IMR-90 (cell line): ENCODE results near the gene CCK. TPM values are rescaled to one million over a fixed set of nuclear protein-coding genes. Genes with fewer than 3 reads are reported as not detected.

ENCODE experiments used
- ATAC-seq: fragments of 200-7000 bp; cut with Tn5 transposase; 2 replicates; pipeline ENCODE4 v1.9.1; 2020; ENCODE audit warnings: low read depth, mild to moderate bottlenecking, moderate library complexity
- BruUV-seq: library from RNA; stranded (reverse); fragments of 400-500 nt; replicated peaks from 2 replicates; lab custom pipeline; 2021; lab: Mats Ljungman, UMichigan
- CTCF ChIA-PET: fragments of 300-600 bp; formaldehyde crosslinking; extraction: SDS; loops from one replicate; lab custom pipeline; 2021; ENCODE audit warnings: antibody characterized with exemption; lab: Yijun Ruan, JAX
- POLR2A ChIA-PET: fragments of 300-600 bp; sonication (Branson Sonifier 250); formaldehyde crosslinking; loops from one replicate; lab custom pipeline; 2022; ENCODE audit warnings: antibody characterized with exemption; ENCODE audit not compliant: unreplicated experiment; lab: Charles Lee
- DNase-seq: peaks from one replicate; pipeline ENCODE4 v3.0.0; 2013
- H2AFZ ChIP-seq: replicated peaks from 2 replicates; pipeline ENCODE3; 2013; ENCODE audit warnings: low read length, mild to moderate bottlenecking; ENCODE audit not compliant: poor library complexity
- H2AK5ac ChIP-seq: 2 replicates; pipeline ENCODE4 v1.6.1; 2013; ENCODE audit warnings: low read depth, low read length, inconsistent platforms
- H2AK9ac ChIP-seq: replicated peaks from 2 replicates; pipeline ENCODE3; 2013; ENCODE audit warnings: mild to moderate bottlenecking, low read depth, low read length, moderate library complexity; ENCODE audit not compliant: poor library complexity
- H2BK120ac ChIP-seq: 2 replicates; pipeline ENCODE4 v1.6.1; 2013; ENCODE audit warnings: low read depth, low read length, inconsistent platforms
- H2BK15ac ChIP-seq: 3 replicates; pipeline ENCODE4 v1.6.1; 2013; ENCODE audit warnings: low read depth, low read length, inconsistent platforms
- H2BK20ac ChIP-seq: 2 replicates; pipeline ENCODE4 v1.6.1; 2013; ENCODE audit warnings: low read depth, mild to moderate bottlenecking, inconsistent platforms, low read length, moderate library complexity
- H2BK5ac ChIP-seq: 2 replicates; pipeline ENCODE4 v1.6.1; 2013; ENCODE audit warnings: mild to moderate bottlenecking, low read depth, low read length, inconsistent platforms; ENCODE audit not compliant: poor library complexity, severe bottlenecking
- H3K14ac ChIP-seq: replicated peaks from 2 replicates; pipeline ENCODE4 v1.6.1; 2013; ENCODE audit warnings: low read depth, low read length, inconsistent platforms
- H3K18ac ChIP-seq: 2 replicates; pipeline ENCODE4 v1.6.1; 2013; ENCODE audit warnings: low read depth, low read length, control low read depth
- H3K23ac ChIP-seq: 2 replicates; pipeline ENCODE4 v1.6.1; 2013; ENCODE audit warnings: low read depth, low read length, inconsistent platforms
- H3K27ac ChIP-seq: 2 replicates; pipeline ENCODE4 v1.5.1; 2013; ENCODE audit warnings: mild to moderate bottlenecking, control low read depth, low read length; ENCODE audit not compliant: insufficient read depth
- H3K27me3 ChIP-seq: 2 replicates; pipeline ENCODE4 v1.6.1; 2013; ENCODE audit warnings: low read length; ENCODE audit not compliant: control insufficient read depth, insufficient read depth
- H3K36me3 ChIP-seq: 2 replicates; pipeline ENCODE4 v1.6.1; 2013; ENCODE audit warnings: low read length, mixed read lengths; ENCODE audit not compliant: control insufficient read depth, insufficient read depth
- H3K4ac ChIP-seq: 2 replicates; pipeline ENCODE4 v1.6.1; 2013; ENCODE audit warnings: low read depth, low read length, inconsistent platforms
- H3K4me1 ChIP-seq: 2 replicates; pipeline ENCODE4 v1.6.1; 2013; ENCODE audit warnings: low read length, mixed read lengths; ENCODE audit not compliant: control insufficient read depth, insufficient read depth
- H3K4me2 ChIP-seq: 2 replicates; pipeline ENCODE4 v1.6.1; 2013; ENCODE audit warnings: low read depth, mild to moderate bottlenecking, control low read depth, low read length, moderate library complexity
- H3K4me3 ChIP-seq: 2 replicates; pipeline ENCODE4 v1.5.1; 2013; ENCODE audit warnings: low read depth, mild to moderate bottlenecking, control low read depth, low read length, moderate library complexity; ENCODE audit not compliant: insufficient read depth
- H3K56ac ChIP-seq: 2 replicates; pipeline ENCODE4 v1.6.1; 2013; ENCODE audit warnings: low read length, inconsistent platforms; ENCODE audit not compliant: insufficient read depth; ENCODE audit errors: extremely low read depth
- H3K79me1 ChIP-seq, 2 experiments: 2 replicates each; pipeline ENCODE4 v1.6.1; 2013; ENCODE audit warnings: low read length in 2 of 2, inconsistent platforms in 1 of 2, low read depth in 1 of 2
- H3K9ac ChIP-seq: 2 replicates; pipeline ENCODE4 v1.6.1; 2013; ENCODE audit warnings: low read depth, low read length, control low read depth
- H3K9me1 ChIP-seq: 2 replicates; pipeline ENCODE4 v1.6.1; 2013; ENCODE audit warnings: low read length, inconsistent platforms; ENCODE audit not compliant: insufficient read depth
- H3K9me3 ChIP-seq: 2 replicates; pipeline ENCODE4 v1.6.1; 2013; ENCODE audit warnings: low read length; ENCODE audit not compliant: control insufficient read depth, insufficient read depth
- H4K20me1 ChIP-seq: 2 replicates; pipeline ENCODE4 v1.6.1; 2013; ENCODE audit warnings: low read length, inconsistent platforms; ENCODE audit not compliant: insufficient read depth
- H4K5ac ChIP-seq: 2 replicates; pipeline ENCODE4 v1.6.1; 2013; ENCODE audit warnings: mild to moderate bottlenecking, low read depth, low read length, control low read depth
- H4K8ac ChIP-seq, 2 experiments: 2 replicates each; pipeline ENCODE4 v1.6.1; 2013; ENCODE audit warnings: low read depth in 2 of 2, low read length in 2 of 2, control low read depth in 1 of 2, inconsistent platforms in 1 of 2
- H4K91ac ChIP-seq: 2 replicates; pipeline ENCODE4 v1.6.1; 2013; ENCODE audit warnings: low read depth, low read length, inconsistent platforms; ENCODE audit not compliant: insufficient read depth
- CEBPB ChIP-seq: IDR thresholded peaks from 2 replicates; pipeline ENCODE4 v1.6.1; 2012; ENCODE audit warnings: low read depth, low read length, improper control_type of control experiment
- RFX5 ChIP-seq: IDR thresholded peaks from 2 replicates; pipeline ENCODE4 v1.8.0; 2012; ENCODE audit warnings: low read depth, mild to moderate bottlenecking, low read length, moderate library complexity
- WGBS, 2 experiments: methylation state at CpG; one replicate each; pipeline versions ENCODE4 v1.1.5 to v1.1.7; 2013; ENCODE audit warnings: missing lambda C conversion rate in 2 of 2; ENCODE audit not compliant: insufficient read length in 1 of 2; ENCODE audit errors: extremely low coverage in 2 of 2; 5-methylcytosine and 5-hydroxymethylcytosine counted together
- dilution Hi-C: fragments of 300-500 bp; cut with HindIII; formaldehyde crosslinking; loops from one replicate; pipeline ENCODE4 v1.14.3; 2018; ENCODE audit warnings: low sequenced_read_pairs; ENCODE audit not compliant: unreplicated experiment
- in situ Hi-C: fragments of 300-500 bp; cut with MboI; formaldehyde crosslinking; loops from 3 replicates; pipeline ENCODE4 v1.14.3; 2019; ENCODE audit warnings: low sequenced_read_pairs, inconsistent platforms, mixed read lengths
- intact Hi-C: fragments of 100-400 bp; cut with micrococcal nuclease; formaldehyde crosslinking; loops from 2 replicates; pipeline ENCODE4 v1.10.0; 2022
- polyA plus RNA-seq, 3 experiments: library from polyadenylated mRNA; depleted of rRNA; stranded (reverse); fragments of >200 nt; gene quantifications; 2 replicates each; pipeline ENCODE4 v1.2.3, GENCODE V29; 2012; ENCODE audit warnings: low replicate concordance in 1 of 3
- total RNA-seq: library from RNA; depleted of rRNA; stranded (reverse); fragments of >200 nt; gene quantifications from 2 replicates; pipeline ENCODE4 v1.2.3, GENCODE V29; 2012

CCK gene
- total and polyA plus RNA-seq, 2 of the 4 experiments (the other 2 are of a cell fraction), result 0.43 TPM; not detected in 1

DNA sequence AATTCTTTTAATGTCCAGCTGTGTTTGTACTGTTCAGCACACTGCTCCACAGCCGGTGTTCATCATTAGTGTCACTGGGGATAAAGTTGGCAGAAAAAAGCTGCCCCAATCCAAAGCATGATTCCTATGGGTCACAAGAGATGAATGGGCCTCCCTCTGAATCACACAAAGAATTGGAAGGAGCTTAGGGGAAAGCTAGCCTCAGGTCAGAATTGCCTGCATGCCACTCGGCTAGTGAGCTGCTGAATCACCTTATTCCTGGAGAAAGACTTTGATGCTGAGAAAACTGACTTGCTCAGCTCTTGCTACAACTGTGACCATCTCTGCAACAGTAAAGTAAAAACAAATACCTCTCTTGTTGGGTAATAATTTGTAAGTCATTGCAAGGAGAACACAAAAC, 3.5 kb downstream of the CCK start:
- no peak overlapping the region for H2BK20ac ChIP-seq
- dilution Hi-C loops, result no loop called here
- no CpG with 5 or more reads among the region's 2 CpGs for WGBS, 2 experiments
- no peak overlapping the region for H2BK5ac ChIP-seq
- no peak overlapping the region for H3K27ac ChIP-seq
- H3K14ac ChIP-seq, result no peak overlapping the region
- no peak overlapping the region for H2AFZ ChIP-seq
- peak; percentile 70 for ATAC-seq
- H3K4me1 ChIP-seq, result no peaks in the 10 kb centered on the region; the same call in 1 of the 2 replicates
- no peaks in the 10 kb centered on the region for H3K36me3 ChIP-seq
- H2AK5ac ChIP-seq, result no peak overlapping the region
- no peak overlapping the region for H3K9ac ChIP-seq
- H3K27me3 ChIP-seq, result peaks cover 39% of the 10 kb centered on the region
- DNase-seq, result peak; percentile 80
- ChIA-PET CTCF (interaction anchor here (1.5 kb wide), 1 partner anchor 15 kb away, joined by 4 read pairs; no protein-coding TSS in a partner anchor), POLR2A (no interaction called here)
- H4K91ac ChIP-seq, result no peak overlapping the region
- H4K20me1 ChIP-seq, result no peaks in the 10 kb centered on the region; the same call in 1 of the 2 replicates
- no peak overlapping the region for H3K4ac ChIP-seq
- no peak overlapping the region for H3K23ac ChIP-seq
- no peak overlapping the region for H4K8ac ChIP-seq
- H2BK15ac ChIP-seq, result no peak overlapping the region
- H4K5ac ChIP-seq, result no peak overlapping the region
- TF ChIP-seq RFX5, result no peak
- TF ChIP-seq CEBPB, result peak; percentile 48
- peaks cover 9% of the 10 kb centered on the region; the same call in 1 of the 2 replicates for H3K9me3 ChIP-seq
- H3K18ac ChIP-seq, result no peak overlapping the region
- no TSS peak for BruUV-seq
- in situ Hi-C loops, result no loop called here
- no peak overlapping the region for H3K4me2 ChIP-seq
- H3K9me1 ChIP-seq, result no peaks in the 10 kb centered on the region; the same call in 1 of the 2 replicates
- no peak overlapping the region for H3K4me3 ChIP-seq
- no peak overlapping the region for H2BK120ac ChIP-seq
- H2AK9ac ChIP-seq, result no peak overlapping the region
- intact Hi-C loops, result no loop called here
- H3K56ac ChIP-seq, result no peak overlapping the region
- H3K79me1 ChIP-seq, result no peaks in the 10 kb centered on the region
